Amygdala (tissue), 56 donors: ENCODE results near the gene RNASE11.
"Not testable (repeated sequence)": the region's sequence is repeated elsewhere in the genome, so short reads cannot be mapped to it uniquely, and the experiment has no call there.

Experiments
- DNase-seq, 56 donors: peaks; one replicate each; lab custom pipeline; 2025; lab: John Stamatoyannopoulos, UW

The RNASE11 gene

GRCh38 chr14:20587489-20588154, at the start of gene RNASE11:
TSS of gene RNASE11 (minus strand) at chr14:20588001.
- no peak for DNase-seq

DNA sequence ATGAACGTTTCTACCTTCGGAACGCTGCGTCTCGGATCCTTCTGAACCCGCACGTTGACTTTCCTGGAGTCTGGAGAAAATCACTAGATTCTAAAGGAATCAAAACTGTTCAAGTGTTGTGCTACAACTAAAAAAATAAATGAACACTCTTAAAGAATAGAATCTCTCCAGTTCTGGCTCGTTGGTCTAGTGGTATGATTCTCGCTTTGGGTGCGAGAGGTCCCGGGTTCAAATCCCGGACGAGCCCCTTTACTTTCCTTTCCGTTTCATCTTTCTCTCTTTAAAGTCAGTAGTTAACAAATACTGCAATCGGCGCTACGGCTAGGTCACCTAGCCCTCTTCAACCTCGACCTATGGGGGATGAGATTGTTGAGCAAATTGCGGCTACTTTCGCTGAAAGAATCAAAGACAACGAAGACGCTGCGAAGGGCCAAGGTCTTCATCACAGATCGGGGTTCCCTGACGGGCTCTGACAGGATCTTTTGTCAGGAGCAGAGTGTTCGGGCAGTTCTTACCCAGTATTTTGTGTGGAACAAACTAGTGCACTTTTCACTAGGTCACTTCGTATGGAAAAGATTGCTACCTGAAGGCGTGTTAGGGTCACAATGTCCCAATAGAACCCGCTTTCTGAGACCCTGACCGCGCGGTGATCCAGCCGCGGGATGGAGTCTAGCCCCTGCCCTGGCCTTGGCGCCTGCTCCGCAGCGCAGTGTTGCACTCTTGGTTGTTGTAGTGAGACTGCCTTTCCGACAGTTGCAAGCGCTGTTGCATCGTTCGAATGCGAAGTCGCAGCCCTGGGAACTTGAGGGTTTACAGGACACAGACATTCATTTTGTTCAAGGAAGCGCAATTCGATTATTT, 45.3 kb upstream of the RNASE11 start:
- peak in 12 of 56 donors; percentile 4 to 41 (median 25) for DNase-seq

GRCh38 chr14:20632448-20632830, 44.6 kb upstream of the RNASE11 start:
- DNase-seq, result peak in 1 of 56 donors; percentile 34

- DNase-seq, result peak in 18 of 56 donors; percentile 8 to 64 (median 32)
Measured at GRCh38 chr14:20631880-20632389, 44.1 kb upstream of the RNASE11 start.

- peak in 19 of 56 donors; percentile 6 to 62 (median 25) for DNase-seq
Measured at GRCh38 chr14:20631023-20631879, 43.5 kb upstream of the RNASE11 start.

GRCh38 chr14:20630340-20631022, 42.7 kb upstream of the RNASE11 start:
- peak in 7 of 56 donors; percentile 14 to 66 (median 23) for DNase-seq

DNA sequence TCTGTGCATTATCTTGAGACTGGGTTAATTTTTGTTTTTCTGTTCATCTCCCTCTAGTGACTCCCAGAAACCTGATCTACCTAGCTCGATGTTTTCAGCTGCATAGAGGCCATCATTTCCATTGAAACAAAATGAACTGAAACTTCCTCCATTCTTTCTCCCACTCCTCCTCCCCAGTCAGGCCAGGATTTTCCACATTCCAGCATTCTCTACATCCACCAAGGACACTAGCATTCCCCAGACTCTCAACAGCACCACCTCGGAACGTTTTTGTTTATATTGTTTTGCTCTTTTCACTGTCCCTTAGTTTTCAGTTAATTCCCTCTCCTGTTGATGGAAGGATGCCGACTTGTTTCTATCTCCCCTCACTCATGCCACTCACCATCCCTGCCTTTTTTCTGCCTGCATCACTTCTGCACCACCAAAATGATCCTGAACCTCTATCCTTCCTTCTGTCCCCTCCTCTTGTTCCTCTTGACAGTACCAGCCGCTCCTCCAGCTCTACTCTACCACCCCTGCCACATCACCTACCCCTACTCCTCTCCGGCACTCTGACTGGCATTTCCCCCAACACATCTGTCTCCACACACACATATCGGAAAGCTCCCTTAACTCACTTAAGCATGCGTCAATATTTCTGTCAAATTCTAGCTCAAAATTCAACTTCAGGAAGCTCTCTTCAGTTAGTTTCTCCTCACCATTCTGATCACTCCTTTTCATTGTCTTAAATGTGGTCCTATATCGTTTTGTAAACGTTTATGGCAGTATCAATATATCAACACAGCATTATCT, 40.5 kb upstream of the RNASE11 start:
- no peak for DNase-seq

DNA sequence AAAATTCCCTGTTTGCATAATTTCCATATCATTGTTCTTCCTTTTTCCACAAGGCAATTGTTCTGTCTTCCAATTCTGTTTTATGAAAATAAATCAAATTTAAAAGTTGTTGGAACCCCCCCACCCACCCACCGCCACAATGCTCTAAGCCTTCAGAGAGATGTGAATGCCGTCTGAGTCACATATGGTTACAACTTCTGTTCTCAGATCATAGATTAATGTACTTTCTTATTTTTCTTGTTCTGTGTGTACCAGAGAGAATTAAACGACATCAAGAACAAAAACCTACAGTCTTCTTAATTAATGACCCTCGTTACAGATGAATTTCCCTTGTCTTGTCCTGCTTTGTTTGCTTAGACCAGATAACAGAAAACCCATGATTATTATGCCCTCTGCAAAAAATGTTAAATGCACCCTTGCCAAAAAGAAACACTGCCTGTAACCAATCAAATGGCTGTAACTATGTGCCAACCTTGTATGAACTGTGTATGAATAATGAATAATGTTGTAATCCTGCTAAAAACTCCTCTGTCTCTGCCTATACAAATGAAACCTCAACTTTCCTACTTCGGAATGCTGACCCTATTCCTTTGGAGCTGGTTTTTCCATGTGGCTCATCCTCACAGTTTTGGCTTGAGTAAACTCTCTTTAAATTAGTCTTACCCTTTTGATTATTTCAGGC, 39.7 kb upstream of the RNASE11 start:
- DNase-seq, result no peak

- DNase-seq, result no peak
Measured at GRCh38 chr14:20626274-20626673, 38.5 kb upstream of the RNASE11 start.

DNA sequence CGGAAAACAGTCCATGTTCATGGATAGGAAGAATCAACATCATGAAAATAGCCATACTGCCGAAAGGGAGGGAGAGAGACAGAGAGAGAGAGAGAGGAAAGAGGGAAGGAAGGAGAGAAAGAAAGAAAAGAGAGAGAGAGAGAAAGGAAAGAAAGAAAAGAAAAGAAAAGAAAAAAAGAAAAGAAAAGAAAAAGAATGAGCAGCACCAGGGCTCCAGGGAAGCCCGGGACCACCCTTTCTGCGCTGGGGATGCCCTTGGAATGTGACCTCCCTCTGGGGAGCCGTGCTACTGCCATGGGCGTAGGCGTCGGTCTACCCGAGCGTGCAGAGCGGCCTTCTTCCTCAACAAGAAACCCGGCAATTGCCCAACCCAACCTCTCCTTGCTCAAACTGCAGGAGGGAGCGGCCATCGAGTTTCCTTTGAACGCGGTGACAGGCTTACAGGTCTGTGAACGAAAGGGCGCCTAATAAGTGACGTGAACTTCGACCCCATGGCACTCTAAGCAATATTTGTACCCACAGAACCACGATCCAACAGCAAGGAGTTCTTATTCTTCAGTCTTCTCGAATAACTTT, 36.8 kb upstream of the RNASE11 start:
- peak in 2 of 56 donors; percentile 1 to 7 for DNase-seq

DNA sequence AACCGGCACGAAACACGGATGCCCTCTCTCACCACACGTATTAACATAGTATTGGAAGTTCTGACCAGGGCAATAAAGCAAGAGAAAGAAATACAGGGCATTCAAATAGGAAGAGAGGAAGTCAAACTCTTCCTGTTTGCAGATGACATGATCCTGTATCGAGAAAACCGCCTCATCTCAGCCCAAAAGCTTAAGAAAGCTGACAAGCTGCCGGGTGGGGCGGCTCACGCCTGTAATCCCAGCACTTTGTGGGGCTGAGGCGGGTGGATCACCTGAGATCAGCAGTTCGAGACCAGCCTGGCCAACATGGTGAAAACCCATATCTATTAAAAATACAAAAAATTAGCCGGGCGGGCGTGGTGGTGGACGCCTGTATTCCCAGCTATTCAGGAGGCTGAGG, 36.0 kb upstream of the RNASE11 start:
- DNase-seq, result no peak

DNA sequence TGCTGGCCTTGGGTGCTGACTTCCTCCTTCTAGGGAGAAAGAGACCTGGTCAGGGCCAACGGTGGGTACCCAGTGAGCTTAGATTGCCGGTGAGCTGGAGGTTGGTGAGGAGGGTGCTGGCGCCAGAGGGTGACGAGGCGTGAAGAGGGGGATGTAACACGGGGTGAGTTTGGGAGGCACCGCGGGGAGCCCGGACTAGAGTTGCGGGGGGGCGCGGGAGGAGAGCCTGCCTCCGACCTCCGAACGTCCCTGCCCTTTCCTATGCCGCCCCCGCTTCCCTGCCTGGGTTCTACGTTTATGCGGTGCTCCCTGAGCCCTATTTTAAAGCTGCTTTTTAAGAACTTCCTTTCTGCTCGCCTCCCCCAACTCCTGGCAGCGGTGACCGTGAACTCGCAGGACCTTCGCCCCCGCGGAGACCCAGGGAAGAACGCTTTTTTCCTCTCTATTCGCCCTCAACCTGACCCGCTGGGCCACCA, 35.1 kb upstream of the RNASE11 start:
- no peak for DNase-seq

- no peak for DNase-seq
Measured at GRCh38 chr14:20620798-20621478, 33.1 kb upstream of the RNASE11 start.

DNA sequence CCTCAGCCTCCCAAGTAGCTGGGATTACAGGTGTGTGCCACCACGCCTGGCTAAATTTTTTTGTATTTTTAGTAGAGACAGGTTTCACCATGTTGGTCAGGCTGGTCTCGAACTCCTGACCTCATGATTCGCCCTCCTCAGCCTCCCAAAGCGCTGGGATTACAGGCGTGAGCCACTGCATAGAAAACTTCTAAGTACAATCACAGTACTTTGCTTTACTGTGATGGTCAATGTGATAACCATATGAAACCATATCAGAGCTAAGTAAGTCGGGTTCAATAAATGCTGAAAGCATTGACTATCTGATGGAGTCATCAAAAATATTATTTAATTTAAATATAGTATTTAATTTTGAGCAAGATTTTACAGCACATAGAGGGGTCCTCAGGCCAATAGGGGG, 31.9 kb upstream of the RNASE11 start:
- not testable (repeated sequence) for DNase-seq

- no peak for DNase-seq
Measured at GRCh38 chr14:20618271-20618749, 30.5 kb upstream of the RNASE11 start.

DNA sequence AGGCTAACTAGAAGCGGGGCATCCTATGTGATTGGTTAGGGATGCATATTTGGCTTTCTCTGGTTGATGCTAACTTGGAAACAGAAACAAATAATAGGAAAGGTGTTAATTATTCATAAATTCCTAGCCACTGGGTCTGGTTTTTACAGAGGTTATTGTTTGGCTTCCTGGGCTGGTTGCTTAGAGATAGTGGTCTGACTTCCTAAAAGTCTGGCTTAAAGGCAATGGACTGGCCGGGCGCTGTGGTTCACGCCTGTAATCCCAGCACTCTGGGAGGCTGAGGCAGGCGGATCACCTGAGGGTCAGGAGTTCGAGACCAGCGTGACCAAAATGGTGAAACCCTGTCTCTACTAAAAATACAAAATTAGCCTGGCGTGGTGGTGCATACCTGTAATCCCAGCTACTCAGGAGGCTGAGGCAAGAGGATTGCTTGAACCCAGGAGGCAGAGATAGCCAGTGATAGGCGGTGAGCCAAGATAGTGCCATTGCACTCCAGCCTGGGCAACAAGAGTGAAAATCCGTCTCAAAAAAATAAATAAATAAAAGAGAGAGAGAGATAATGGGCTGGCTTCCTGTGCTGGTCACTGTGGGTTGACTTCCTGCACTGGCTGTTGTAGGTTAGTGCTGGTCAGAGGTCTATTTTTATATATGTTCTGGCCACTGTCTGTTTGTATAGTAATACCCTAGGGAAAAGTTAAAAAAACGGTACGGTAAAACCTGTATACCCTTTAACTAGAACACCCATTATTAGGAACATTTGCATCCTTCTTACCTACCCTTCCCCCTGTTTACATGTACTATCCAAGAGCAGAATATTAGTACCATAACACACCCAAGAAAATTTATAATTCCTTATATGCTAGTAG, 29.6 kb upstream of the RNASE11 start:
- no peak for DNase-seq
